GF-D8 (cell line): ENCODE results near the gene KCNIP1.

Experiments
- DNase-seq: peaks from one replicate; lab custom pipeline; 2025; lab: John Stamatoyannopoulos, UW

The KCNIP1 gene

DNA sequence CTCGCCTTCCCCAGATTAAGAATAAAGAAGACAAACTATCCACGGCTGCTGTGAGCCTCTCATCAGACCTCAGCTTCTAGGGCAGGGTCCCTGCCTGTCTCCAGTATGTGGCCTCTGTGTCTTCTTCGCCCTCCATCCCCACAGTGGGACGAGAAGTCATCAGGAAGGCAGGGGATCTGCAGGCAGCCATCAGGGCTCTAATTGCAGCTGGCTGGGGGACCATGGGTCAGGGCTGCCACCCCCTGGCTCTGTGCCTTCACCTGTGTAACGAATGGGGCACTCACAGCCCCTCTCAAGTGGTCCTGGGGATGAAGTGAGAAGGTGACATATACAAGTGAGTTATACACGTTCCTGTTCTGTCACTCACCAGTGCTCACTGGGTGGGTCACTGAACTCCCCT is 139.8 kb downstream of the KCNIP1 start:
- no peak for DNase-seq

DNA sequence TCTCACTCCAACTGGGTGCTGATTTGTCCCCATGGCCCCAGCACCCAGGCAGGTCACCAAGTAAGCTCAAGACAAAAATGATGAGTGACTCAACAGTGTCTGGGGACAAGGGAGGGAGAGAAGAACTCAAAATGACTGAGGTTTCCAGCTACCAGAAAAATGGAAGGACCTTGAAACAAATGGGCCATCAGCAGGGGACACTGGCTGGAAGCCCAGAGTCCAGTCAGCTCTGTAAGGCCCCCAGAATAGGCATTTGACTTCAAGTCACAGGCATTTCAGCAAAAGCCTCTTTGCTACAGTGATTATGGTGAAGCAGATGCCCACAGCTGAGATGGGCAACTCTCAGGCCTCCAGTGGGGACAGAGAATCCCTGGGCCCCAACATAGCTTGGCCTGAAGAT is 140.7 kb downstream of the KCNIP1 start:
- no peak for DNase-seq

DNA sequence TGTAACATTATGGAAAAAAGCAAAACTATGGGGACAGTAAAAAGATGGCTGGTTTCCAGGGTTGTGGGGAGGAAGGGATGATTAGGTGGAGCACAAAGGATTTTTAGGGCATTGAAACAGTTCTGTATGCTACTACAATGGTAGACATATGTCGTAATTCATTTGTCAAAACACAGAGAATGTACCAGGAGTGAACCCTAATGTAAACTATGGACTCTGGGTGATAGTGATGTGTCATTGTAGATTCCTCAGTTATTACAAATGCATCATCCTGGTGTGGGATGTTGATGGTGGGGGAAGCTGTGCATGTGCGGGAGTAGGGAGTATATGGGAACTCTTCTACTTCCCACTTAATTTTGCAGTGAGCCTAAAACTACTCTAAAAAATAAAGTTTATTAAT is 144.7 kb downstream of the KCNIP1 start:
- no peak for DNase-seq

DNA sequence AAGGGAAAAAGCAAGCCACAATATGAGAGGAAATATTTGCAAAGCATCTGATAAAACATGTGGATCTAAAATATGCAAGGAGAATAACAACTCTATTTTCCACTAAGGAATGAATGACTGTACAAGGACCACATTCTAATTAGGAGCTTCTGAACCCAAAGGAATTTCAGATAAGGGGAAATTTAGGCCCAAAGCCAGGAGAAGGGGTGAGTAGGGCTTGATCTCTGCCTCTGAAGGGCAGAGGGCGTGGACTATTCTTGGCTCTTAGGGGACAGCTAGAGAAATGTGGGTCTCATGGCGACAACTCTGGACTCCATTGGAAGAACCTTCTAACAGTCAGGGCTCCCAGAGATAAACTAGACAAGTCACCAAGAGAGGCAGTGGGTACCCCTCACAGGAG is 147.0 kb downstream of the KCNIP1 start:
- no peak for DNase-seq

DNA sequence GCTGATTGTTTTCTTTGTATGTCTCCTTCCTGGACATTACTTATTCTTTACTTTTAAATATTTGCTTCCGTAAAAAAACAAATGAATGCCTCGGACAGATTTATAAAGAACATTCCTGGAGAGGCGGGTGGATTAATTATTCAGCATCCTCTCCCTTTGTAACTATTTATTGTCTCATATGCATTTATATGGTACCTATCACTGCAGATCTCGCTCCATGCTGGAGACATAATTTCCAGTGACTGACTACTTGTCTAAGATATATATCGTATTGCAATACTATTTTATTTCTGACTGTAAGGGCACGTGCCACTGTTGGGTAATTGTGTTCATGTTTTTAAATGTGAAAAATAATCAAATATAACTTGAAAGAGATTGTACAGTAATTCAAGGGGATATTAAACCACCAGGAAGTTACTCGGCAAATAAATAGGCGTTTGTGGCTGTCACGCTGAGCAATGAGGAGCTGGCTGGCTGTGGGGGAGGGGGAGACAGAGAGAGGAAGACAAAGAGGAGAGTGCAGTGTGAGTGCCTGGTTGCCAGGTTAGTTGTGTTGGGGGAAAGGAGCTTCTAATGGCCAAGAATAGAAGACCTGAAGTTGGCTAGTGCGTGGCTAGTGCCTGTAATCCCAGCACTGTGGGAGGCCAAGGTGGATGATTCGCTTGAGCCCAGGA is 147.9 kb downstream of the KCNIP1 start:
- DNase-seq = no peak

DNA sequence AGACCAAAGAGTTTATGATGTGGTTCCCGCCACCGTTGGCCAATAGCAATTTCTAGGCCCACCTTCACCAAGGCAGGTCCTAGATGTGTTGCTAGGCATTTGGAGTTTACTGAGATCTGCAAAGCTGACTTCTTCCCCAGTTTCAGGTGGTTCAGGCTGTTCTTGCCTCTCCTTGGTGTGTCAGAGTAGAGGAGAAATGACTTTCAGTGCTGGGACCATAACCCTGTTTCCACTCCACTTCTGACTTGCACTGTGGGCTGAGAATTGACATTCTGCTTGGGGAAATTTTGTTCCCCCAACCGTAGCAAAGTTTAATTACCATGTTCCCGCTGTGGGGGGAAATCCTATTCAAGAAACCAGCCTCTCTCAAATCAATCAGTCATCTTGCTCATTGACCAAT is 151.7 kb downstream of the KCNIP1 start:
- DNase-seq = no peak

DNA sequence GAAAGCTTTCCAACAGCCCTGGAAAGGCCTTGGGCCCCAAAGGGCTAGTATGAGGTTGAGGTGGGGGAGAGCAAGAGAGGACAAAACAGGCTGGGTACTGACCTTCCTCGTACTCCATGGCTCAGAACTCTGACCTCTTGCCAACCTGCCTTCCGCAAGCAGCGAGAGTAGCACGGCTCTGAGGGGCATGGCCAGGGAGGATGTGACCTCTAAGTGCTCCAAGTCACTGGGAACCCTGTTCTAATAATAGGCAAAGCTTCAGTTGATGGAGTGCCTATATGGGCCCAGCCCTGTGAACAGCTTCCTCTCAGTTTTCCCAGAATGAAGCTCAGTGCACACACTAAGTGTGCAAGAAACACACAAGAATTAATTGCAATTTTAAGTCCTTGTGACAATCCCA is 152.1 kb downstream of the KCNIP1 start:
- DNase-seq = no peak

DNA sequence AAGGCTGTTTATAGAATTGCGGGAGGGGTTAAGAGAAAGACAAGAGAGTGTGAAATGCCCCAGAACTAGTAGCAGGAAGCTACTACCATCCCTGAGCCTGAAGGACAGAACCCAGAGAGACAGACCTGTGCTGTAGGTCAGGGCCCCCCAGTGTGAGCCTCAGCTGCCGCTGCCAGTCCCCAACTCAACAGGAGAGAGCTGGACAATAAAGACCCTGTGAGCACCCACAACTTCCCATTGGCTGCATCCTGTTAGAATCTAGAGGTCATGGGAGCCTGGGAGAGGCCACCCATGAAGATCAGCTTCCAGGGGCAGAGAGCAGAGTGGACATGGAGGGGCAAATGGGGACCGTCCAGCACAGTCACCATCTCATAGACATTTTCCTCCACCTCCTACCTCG is 152.5 kb downstream of the KCNIP1 start:
- DNase-seq = no peak

DNA sequence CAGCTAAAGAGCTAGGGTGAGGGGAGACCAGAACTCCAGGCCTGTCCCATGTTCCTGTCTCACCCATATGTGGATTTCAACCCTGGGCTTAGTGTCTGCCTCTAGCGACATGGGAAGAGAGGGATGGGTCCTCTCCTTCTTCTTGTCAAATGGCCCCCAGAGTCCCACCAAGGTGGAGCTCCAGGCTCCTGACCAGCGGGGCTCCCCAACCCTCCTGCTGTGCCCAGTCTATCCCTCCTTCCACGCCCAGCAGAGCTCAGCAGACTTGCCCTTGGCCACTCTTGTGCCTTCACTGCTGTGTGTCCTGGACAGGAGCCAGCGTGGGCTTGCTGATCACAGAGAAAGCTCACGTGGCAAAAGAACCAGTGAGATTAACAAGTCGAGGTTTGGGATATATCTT is 156.7 kb downstream of the KCNIP1 start:
- no peak for DNase-seq

DNA sequence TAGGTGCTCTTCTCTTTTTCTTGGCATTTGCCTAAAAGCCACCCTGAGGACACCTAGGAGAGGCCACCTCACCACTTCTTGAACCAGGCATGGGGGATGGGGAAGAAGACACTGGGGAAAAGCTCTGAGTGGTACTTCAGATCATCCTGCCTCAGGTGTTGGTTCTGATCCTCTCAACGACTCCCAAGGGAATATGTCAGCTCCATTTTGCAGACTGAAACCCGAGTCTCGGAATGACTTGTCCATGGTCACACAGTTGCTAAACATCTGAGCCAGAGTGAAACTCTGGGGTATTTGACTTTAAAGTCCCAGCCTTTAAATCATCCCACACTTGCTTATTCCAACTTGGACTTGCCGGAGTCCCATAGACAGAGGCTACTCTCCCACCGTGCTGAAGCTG is 159.1 kb downstream of the KCNIP1 start:
- DNase-seq = no peak

DNA sequence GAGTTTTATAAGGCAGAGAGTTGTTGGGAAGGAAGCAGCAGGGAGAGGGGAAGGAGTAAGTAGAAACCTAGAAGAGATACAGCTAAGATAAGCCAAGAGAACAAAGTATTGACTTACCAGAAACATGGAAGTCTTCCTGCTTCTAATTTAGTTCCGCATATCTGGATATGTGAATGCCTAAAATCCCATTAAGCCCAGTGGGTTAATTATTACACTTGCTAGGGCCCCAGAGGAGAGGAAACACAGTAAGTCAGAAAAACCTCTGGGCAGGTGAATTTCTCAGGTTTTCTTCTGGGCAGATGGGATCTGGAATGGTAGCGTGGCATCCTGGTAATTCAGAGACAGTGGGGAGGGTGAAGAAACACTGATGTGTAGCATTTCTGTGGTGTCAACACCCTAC is 175.0 kb downstream of the KCNIP1 start:
- DNase-seq = no peak

DNA sequence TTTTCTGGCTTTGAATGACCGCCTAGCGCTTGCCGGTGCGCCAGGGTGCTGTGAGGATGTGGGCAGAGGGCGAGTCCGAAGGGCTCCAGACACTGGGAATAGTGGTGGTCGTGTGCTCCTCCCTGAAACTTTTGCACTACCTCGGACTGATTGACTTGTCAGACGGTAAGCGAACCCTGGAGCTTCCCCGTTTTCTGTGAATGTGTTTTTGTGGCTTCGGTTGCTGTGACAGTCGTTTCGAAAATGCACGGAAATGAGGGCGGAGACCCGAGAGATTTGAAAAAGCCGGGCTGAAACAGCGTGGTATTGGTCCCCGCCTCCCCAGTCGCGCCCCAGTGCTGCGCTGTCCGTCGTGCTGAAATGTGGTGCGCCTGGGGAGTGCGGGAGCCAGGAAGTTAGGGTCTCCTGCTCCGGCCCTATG is 177.2 kb downstream of the KCNIP1 start:
- DNase-seq = no peak

DNA sequence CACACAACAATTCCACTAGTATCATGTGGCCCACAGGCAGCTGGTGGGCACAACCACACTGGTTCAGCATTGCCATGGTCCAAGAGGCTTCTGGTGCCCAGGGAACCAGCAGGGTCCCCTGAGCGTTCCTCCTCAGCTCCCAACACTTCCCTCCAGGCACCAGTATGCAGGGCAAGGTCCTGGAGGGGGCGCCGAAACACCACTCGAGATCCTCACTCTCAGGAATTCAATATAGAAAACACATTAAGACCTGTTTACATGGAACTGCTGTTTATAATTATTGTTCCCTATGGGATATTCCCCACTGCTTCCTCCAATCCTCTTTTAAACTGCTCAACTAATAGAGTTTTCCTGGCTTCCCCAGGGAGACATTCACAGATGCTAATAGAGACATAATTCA is 187.8 kb downstream of the KCNIP1 start:
- no peak for DNase-seq

DNA sequence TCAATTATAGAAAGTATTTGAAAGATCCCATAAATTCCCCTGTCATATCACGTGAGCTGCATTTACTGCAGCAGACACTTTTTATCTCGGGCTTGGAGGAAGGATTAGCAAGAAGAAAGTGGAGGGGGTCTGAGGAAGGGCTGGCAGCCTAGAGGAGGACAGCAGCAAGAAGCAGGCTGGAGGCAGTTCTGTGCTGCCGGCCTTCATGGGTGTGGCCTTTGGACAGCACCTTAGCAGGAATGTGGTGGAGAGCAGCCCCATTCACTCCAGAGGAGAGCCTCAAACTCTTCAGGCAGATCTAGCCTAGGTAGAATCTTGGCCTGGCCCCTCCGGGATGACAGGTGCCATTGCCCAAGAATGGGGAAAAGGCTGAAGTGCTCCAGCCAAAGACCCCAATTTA is 189.9 kb downstream of the KCNIP1 start:
- no peak for DNase-seq

DNA sequence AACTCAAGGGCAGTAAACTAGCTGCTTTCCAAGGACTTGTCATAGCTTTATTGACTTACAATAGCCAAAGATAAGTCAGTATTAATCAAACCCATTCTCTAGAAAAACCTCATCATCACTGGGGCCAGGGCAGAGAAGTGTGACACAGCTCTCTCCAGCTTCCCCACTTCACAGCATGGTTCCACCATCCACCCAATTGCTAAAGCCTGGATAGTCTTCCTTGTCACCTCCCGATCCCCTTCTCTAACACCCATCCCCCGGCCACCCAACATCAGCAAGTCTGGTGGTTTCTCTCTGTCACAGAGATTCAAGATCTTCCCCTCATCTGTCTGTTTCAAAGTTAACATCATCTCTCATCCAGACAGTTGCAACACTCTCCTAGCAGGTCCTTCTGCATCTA is 191.1 kb downstream of the KCNIP1 start:
- DNase-seq = no peak

DNA sequence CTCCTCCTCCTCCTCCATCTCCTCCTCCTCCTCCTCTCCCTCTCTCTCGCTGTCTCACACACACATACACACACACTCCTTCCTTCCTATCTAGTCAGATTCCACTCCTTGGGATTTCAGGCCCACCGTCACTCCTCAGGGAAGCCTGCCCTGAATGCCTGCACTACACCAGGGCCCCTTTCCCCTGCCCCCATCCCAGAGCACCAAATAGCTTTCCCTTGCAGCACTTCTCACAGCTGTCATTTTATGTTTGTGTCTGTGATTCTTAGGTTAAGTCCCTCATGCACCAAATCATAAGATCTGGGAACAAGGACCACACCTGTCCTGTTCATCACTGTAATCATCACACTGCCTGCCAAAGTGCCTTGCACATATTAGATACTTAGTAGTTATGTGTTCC is 193.2 kb downstream of the KCNIP1 start:
- no peak for DNase-seq

DNA sequence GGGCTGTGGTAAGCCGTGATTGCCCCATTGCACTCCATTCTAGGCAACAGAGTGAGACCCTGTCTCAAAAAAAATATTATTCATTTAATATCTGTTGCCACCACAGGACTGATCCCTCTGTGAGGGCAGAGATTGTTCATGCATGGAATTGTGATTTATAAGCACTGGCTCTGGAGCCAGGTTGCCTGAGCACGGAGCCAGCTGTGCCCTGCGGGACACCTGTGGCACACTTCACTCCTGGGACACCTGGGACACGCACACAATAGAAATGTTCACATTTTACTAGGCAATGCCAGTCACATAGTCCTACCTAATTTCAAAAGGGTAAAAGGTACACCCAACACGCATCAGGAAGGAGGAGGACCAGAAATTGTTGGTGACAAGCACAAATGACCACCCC is 196.7 kb downstream of the KCNIP1 start:
- DNase-seq = no peak

DNA sequence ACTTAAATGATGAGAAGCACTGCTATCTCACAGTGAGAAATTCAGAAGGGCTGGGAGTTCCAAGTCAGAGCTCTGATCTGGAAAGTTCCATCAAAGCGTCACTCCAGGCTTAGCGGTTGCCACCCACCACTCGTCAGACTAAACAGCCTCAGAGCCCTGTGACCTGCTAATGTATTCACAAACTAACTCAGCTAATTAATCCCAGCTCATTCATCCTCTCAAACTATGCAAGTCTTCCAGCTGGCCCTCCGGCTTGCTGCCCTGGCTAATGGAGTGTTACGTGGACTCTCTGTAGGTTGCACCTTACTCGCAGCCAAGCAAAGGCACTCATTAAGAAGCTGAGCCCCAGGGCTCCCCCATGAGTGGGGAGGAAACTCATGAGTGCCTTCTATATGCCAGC is 197.5 kb downstream of the KCNIP1 start:
- DNase-seq = no peak

DNA sequence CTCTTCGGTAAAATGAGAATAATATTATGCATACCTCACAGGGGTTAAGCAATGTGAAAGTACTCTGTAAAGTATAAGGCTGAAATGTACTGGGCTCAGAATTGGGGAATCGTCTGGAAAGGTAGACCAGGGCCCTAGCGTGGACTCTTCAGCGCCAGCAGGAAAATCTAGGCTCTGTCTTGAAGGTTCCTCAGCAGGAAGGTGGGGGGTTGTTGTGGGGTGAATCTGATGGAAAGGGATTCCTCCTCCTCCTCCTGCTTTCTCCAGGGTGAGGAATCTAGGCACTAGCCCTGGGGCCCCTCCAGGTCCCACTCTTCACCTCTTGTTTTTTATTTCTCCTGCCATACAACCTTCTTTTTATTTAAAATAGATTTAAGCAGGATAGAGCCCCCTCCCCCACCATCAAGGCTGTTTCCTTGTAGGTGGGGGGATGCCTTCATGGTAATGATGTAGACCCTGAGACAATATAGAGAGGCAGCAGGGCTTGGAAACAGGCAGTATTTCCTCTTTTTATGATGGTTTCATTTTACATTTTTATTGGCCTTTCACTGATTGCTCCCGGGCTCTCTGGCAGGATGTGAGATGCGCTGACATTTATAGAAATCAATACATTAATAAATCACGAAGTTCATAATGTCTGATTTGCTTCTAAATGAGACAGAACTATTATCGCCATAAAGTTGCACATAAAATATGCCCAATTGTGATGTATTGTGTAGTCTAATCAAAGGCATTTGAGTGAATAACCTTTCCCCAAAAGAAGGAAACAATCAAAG is 200.8 kb downstream of the KCNIP1 start:
- DNase-seq = no peak

DNA sequence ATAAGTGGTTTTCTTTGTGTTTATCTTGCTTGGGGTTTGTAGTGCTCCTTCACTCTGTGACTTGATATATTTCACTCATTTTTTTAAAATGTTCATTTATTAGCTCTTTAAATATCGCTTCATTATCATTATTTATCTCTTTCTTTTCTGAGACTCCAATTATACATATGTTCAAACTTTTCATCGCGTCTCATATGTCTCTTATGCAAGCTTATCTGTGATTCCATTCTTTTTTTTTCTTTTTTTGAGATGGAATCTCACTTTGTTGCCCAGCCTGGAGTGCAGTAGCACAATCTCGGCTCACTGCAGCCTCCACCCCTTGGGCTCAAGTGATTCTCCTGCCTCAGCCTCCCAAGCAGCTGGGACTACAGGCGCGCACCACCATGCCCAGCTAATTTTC is 205.8 kb downstream of the KCNIP1 start:
- DNase-seq = no peak

DNA sequence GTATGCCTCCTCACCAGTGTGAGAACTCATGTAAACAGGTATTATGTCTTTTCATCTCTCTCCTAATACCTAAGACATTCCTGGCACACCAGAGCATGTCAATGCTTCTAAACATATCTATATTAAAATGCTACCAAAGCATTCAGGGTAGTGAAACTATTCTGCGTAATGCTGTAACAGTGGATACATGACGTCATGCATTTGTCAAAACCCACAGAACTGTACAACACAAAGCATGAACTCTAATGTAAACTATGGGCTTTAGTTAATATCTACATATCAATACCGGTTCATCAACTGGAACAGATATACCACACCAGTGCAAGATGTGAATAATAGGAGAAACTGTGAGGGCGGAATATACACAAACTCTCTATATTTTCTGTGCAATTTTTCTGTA is 207.5 kb downstream of the KCNIP1 start:
- DNase-seq = no peak

DNA sequence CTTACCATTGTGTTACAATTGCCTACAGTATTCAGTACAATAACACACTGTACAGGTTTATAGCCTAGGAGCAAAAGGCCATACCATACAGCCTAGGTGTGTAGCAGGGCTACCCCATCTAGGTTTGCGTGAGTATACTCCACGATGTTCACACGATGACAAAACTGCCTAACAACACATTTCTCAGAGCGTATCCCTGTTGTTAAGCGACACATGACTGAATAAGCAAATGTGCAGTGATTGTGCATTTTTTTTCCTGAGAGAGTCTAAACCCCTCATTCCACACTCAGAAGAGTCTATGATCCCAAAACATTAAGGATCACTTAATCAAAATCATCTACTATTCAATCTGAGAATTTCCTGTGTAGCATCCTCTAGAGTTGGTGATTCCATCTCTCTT is 211.3 kb downstream of the KCNIP1 start:
- DNase-seq = no peak

DNA sequence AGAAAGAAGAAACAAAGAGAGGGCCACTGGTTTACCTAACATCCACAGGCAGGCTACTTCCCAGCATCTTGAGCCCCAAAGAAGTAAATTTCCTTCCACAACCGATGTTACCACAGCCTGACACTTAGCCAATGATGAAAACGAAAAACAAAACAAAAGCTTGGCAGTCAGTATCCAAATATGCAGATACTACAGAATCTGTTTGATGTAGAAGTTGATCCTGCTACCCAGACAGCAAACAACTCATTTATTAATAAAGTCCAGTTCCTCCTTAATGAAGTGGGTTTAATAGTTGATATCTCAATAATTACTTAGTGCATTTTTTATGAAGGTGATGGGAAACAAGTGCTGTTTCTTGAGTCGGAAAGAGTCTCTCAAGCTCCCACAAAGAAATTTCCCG is 212.6 kb downstream of the KCNIP1 start:
- no peak for DNase-seq

DNA sequence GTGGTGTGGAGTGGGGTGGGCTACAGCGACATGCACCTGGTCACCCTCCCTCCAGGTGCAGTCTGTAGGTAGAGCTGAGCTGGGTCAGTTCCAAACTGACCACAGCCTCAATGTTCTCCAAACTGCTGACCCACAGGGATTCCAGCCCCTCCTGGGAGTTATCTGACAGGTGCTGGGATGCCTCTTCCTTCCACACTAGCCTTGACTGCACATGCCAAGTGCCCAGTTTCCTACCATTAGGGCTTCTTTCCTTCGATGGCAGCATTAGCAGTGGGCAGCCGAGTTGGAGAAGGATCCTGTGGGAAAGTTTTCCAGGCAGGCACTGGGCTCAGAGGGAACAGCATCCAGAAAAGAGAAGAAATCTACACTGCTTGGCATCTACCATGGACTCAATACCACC is 215.7 kb downstream of the KCNIP1 start:
- DNase-seq = no peak
